Measurements from ENCODE around the gene SLX9.

GRCh38 chr21:44905728-44906090 is 34.1 kb upstream of the SLX9 start:
- TF ChIP-seq TARDBP (IDR thresholded peaks at IDR 0.05), result no peak
- no peak for TF ChIP-seq FOXM1 (IDR thresholded peaks at IDR 0.05; ENCODE audit: borderline replicate concordance)
- TF ChIP-seq SP1 (IDR thresholded peaks at IDR 0.05), result no peak
